SK-N-SH (cell line): ENCODE measurements around the gene PRKAR1A. TPM values are rescaled to one million over a fixed set of nuclear protein-coding genes. Genes with fewer than 3 reads are reported as not detected.

ENCODE experiments used
- CTCF ChIA-PET: fragments of 300-600, 350-600 bp; formaldehyde crosslinking; extraction: SDS; loops from one replicate; lab custom pipeline; 2021; lab: Yijun Ruan, JAX
- POLR2A ChIA-PET: fragments of 350-600 bp; sonication (Branson Sonifier 250); formaldehyde crosslinking; extraction: SDS; loops from one replicate; lab custom pipeline; 2020; ENCODE audit warnings: antibody characterized with exemption, inconsistent platforms; lab: Yijun Ruan, JAX
- DNase-seq: peaks from one replicate; pipeline ENCODE4 v3.0.0; 2012
- H2AFZ ChIP-seq: fragments of 200-600 bp; sonication (generic); 2 replicates; pipeline ENCODE4 v1.8.1; 2016; ENCODE audit warnings: antibody characterized with exemption, mild to moderate bottlenecking, low read depth
- H3F3A ChIP-seq: fragments of 200-600 bp; sonication (generic); replicated peaks from 2 replicates; pipeline ENCODE3; 2016; ENCODE audit warnings: antibody characterized with exemption, mild to moderate bottlenecking; ENCODE audit not compliant: insufficient read depth
- H3K27ac ChIP-seq, 2 experiments: fragments of 200-500 bp in 1 of 2; fragments of 200-600 bp in 1 of 2; sonication (Bioruptor generic) in 1 of 2; sonication (generic), shearing (Covaris generic) in 1 of 2; 2 replicates each; pipeline versions ENCODE4 v1.5.1 to v1.6.1; 2014 to 2016; ENCODE audit warnings: low read depth in 2 of 2, inconsistent platforms in 1 of 2, low read length in 1 of 2, mild to moderate bottlenecking in 1 of 2, mixed read lengths in 1 of 2
- H3K27me3 ChIP-seq: fragments of 200-600 bp; sonication (generic), shearing (Covaris generic); 2 replicates; pipeline ENCODE4 v1.6.1; 2016; ENCODE audit warnings: mixed run types; ENCODE audit not compliant: insufficient read depth
- H3K36me3 ChIP-seq, 2 experiments: fragments of 200-500 bp in 1 of 2; fragments of 200-600 bp in 1 of 2; sonication (Bioruptor generic) in 1 of 2; sonication (generic) in 1 of 2; replicated peaks in 1 of 2; 2 replicates each; pipeline versions ENCODE3 to v1.5.1; 2014 to 2016; ENCODE audit warnings: low read length in 1 of 2, mild to moderate bottlenecking in 1 of 2; ENCODE audit not compliant: insufficient read depth in 2 of 2, control insufficient read depth in 1 of 2
- H3K4me1 ChIP-seq, 2 experiments: fragments of 200-500 bp in 1 of 2; fragments of 200-600 bp in 1 of 2; sonication (Bioruptor generic) in 1 of 2; sonication (generic), shearing (Covaris generic) in 1 of 2; 2 replicates each; pipeline versions ENCODE4 v1.5.1 to v1.6.1; 2014 to 2016; ENCODE audit warnings: low read depth in 1 of 2, low read length in 1 of 2, mixed run types in 1 of 2; ENCODE audit not compliant: insufficient read depth in 2 of 2, control insufficient read depth in 1 of 2
- H3K4me2 ChIP-seq: fragments of 200-600 bp; sonication (generic), shearing (Covaris generic); 2 replicates; pipeline ENCODE4 v1.6.1; 2017; ENCODE audit warnings: mixed run types
- H3K4me3 ChIP-seq, 2 experiments: fragments of 200-500 bp in 1 of 2; fragments of 200-600 bp in 1 of 2; sonication (Bioruptor generic) in 1 of 2; sonication (generic), shearing (Covaris generic) in 1 of 2; 2 replicates each; pipeline versions ENCODE4 v1.5.1 to v1.8.1; 2014 to 2016; ENCODE audit warnings: low read depth in 2 of 2, inconsistent platforms in 1 of 2, low read length in 1 of 2, mild to moderate bottlenecking in 1 of 2, mixed read lengths in 1 of 2, moderate library complexity in 1 of 2
- H3K79me2 ChIP-seq: fragments of 200-600 bp; sonication (generic); 2 replicates; pipeline ENCODE4 v1.8.1; 2017; ENCODE audit warnings: mild to moderate bottlenecking; ENCODE audit not compliant: insufficient read depth
- H3K9ac ChIP-seq: fragments of 200-600 bp; sonication (generic); 2 replicates; pipeline ENCODE4 v1.6.1; 2017; ENCODE audit warnings: mixed run types
- H3K9me2 ChIP-seq: fragments of 200-600 bp; sonication (generic); 2 replicates; pipeline ENCODE4 v1.6.1; 2017; ENCODE audit warnings: mixed run types
- H3K9me3 ChIP-seq: fragments of 200-600 bp; sonication (generic); 2 replicates; pipeline ENCODE4 v1.6.1; 2017; ENCODE audit warnings: mixed run types, mild to moderate bottlenecking, moderate library complexity
- H4K20me1 ChIP-seq: fragments of 200-600 bp; sonication (generic); 2 replicates; pipeline ENCODE4 v1.6.1; 2017; ENCODE audit warnings: mild to moderate bottlenecking, mixed run types; ENCODE audit not compliant: insufficient read depth
- CHD2 ChIP-seq: fragments of 150-350 bp; IDR thresholded peaks from 2 replicates; pipeline ENCODE4 v1.6.1; 2018; ENCODE audit warnings: low read length; ENCODE audit not compliant: partially characterized antibody
- CTCF ChIP-seq: fragments of 200-600 bp; sonication (generic); IDR thresholded peaks from 2 replicates; pipeline ENCODE4 v1.6.1; 2017; ENCODE audit warnings: antibody characterized with exemption, mild to moderate bottlenecking, moderate library complexity
- GABPA ChIP-seq: IDR thresholded peaks from 2 replicates; pipeline ENCODE4 v1.4.0; 2012; ENCODE audit warnings: low read depth, mild to moderate bottlenecking
- GATA2 ChIP-seq: sonication (generic); formaldehyde crosslinking; IDR thresholded peaks from 2 replicates; pipeline ENCODE4 v1.5.0; 2020; ENCODE audit warnings: mild to moderate bottlenecking, missing genetic modification reagents
- IRF3 ChIP-seq: fragments of 150-350 bp; IDR thresholded peaks from 2 replicates; pipeline ENCODE4 v1.6.1; 2016; ENCODE audit warnings: mild to moderate bottlenecking, low read depth, low read length
- MAX ChIP-seq: IDR thresholded peaks from 2 replicates; pipeline ENCODE4 v1.4.0; 2012; ENCODE audit warnings: low read depth
- NFIC ChIP-seq: IDR thresholded peaks from 2 replicates; pipeline ENCODE4 v1.4.0; 2012; ENCODE audit warnings: borderline replicate concordance
- PBX3 ChIP-seq: IDR thresholded peaks from 2 replicates; pipeline ENCODE4; 2012
- POLR2AphosphoS5 ChIP-seq: IDR thresholded peaks from 2 replicates; pipeline ENCODE4 v1.6.1; 2012; ENCODE audit warnings: low read depth, low read length
- RFX5 ChIP-seq: IDR thresholded peaks from 2 replicates; pipeline ENCODE4 v1.6.1; 2012; ENCODE audit warnings: mild to moderate bottlenecking, improper control_type of control experiment, low read length
- SIN3A ChIP-seq: IDR thresholded peaks from 2 replicates; pipeline ENCODE4 v1.6.1; 2012; ENCODE audit warnings: low read depth, mild to moderate bottlenecking, low read length, moderate library complexity, borderline replicate concordance
- SMC3 ChIP-seq: IDR thresholded peaks from 2 replicates; pipeline ENCODE4 v1.6.1; 2012; ENCODE audit warnings: low read depth, low read length, improper control_type of control experiment
- TEAD4 ChIP-seq: IDR thresholded peaks from 2 replicates; pipeline ENCODE4 v1.4.0; 2012; ENCODE audit warnings: mild to moderate bottlenecking, borderline replicate concordance; ENCODE audit not compliant: insufficient read depth
- WGBS: methylation state at CpG from one replicate; pipeline ENCODE4 v1.1.6; 2017; ENCODE audit warnings: low lambda C conversion rate; 5-methylcytosine and 5-hydroxymethylcytosine counted together
- polyA plus RNA-seq, 3 experiments: library from polyadenylated mRNA; depleted of rRNA; stranded (reverse); fragments of >200 nt; gene quantifications; 2 replicates each; pipeline ENCODE4 v1.2.3, GENCODE V29; 2012

Gene PRKAR1A
- polyA plus RNA-seq, 1 of the 3 experiments (the other 2 are of a cell fraction) = 195 TPM

DNA sequence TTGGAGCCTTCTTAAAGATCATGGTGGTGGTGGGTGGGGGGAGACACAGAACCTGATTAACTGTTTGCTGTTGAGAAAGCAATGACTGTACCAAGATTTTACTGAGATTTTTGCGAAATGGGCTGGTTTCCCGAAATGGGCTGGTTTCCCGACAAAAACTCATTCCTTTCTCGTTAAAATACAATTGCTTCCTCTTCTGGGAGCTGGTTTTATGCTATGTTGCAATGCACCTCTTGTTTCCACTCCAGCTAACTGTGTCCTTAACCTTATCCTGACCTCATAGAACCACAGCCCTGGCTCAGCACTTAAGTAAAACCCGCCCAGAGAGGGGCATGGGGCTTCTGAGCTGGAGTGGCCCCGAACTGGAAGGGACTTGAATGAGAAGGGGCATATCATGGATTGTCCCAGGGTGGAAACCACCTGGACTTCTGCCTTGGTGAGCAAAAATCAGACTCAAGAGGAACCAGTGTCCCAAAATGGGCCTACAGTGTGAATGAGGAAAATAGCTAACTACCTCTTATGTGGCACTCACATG, 68.1 kb downstream of the PRKAR1A start:
- no peak overlapping the region for H3K27ac ChIP-seq
- DNase-seq = no peak
- H3K9me3 ChIP-seq = no peaks in the 10 kb centered on the region
- TF ChIP-seq POLR2AphosphoS5 (no peak), MAX (no peak), CHD2 (no peak), GABPA (no peak), TEAD4 (no peak), PBX3 (no peak), SMC3 (no peak), SIN3A (no peak), CTCF (no peak), GATA2 (CRISPR knock-in tag) (no peak), NFIC (no peak), IRF3 (no peak), RFX5 (no peak)
- H2AFZ ChIP-seq = no peak overlapping the region
- no peaks in the 10 kb centered on the region for H4K20me1 ChIP-seq
- H3K9me2 ChIP-seq = no peaks in the 10 kb centered on the region
- POLR2A ChIA-PET = no interaction called here
- no peak overlapping the region for H3K4me2 ChIP-seq
- H3K4me3 ChIP-seq = no peak overlapping the region
- H3K36me3 ChIP-seq = no peaks in the 10 kb centered on the region
- no peaks in the 10 kb centered on the region for H3F3A ChIP-seq
- CTCF ChIA-PET = no interaction called here
- no peaks in the 10 kb centered on the region for H3K27me3 ChIP-seq
- no peaks in the 10 kb centered on the region for H3K4me1 ChIP-seq
- no peaks in the 10 kb centered on the region for H3K79me2 ChIP-seq
- WGBS = 35% methylated on average over 6 of the region's 6 CpGs
- H3K9ac ChIP-seq = no peak overlapping the region
